Suprapubic skin (tissue), 4 donors: ENCODE results near the gene PHOSPHO1. TPM values are rescaled to one million over a fixed set of nuclear protein-coding genes. Genes with fewer than 3 reads are reported as not detected.
"Not testable (repeated sequence)": the region's sequence is repeated elsewhere in the genome, so short reads cannot be mapped to it uniquely, and the experiment has no call there.

Experiments used
- DNase-seq, 2 donors: peaks; one replicate each; pipeline ENCODE4 v3.0.0-alpha.2; 2019; ENCODE audit warnings: low spot score in 2 of 2
- H3K27ac ChIP-seq: fragments of 200-600 bp; sonication (generic); one replicate; pipeline ENCODE4 v1.5.1; 2019
- H3K27me3 ChIP-seq: fragments of 200-600 bp; sonication (generic); one replicate; pipeline ENCODE4 v1.5.1; 2019
- H3K36me3 ChIP-seq: fragments of 200-600 bp; sonication (generic); one replicate; pipeline ENCODE4 v1.5.1; 2019
- H3K4me1 ChIP-seq: fragments of 200-600 bp; sonication (generic); one replicate; pipeline ENCODE4 v1.5.1; 2019
- H3K4me3 ChIP-seq: fragments of 200-600 bp; sonication (generic); one replicate; pipeline ENCODE4 v1.5.1; 2019; ENCODE audit warnings: mild to moderate bottlenecking
- H3K9me3 ChIP-seq: fragments of 200-600 bp; sonication (generic); one replicate; pipeline ENCODE4 v1.5.1; 2019
- CTCF ChIP-seq, 2 donors: fragments of 200-600 bp in 1 of 2; fragments of 450-650 bp in 1 of 2; sonication (generic) in 1 of 2; IDR thresholded peaks; one replicate each; pipeline ENCODE4 v1.5.1; 2016 to 2019; ENCODE audit warnings: antibody characterized with exemption in 2 of 2, mild to moderate bottlenecking in 1 of 2, moderate library complexity in 1 of 2
- EP300 ChIP-seq: sonication (generic); formaldehyde crosslinking; IDR thresholded peaks from one replicate; pipeline ENCODE4 v1.6.1; 2017; ENCODE audit warnings: antibody characterized with exemption
- POLR2A ChIP-seq, 2 donors: fragments of 450-650 bp; IDR thresholded peaks; one replicate each; pipeline ENCODE4 v1.6.1; 2017; ENCODE audit warnings: antibody characterized with exemption in 2 of 2, mild to moderate bottlenecking in 2 of 2, moderate library complexity in 2 of 2
- POLR2AphosphoS5 ChIP-seq, 3 donors: sonication (generic); formaldehyde crosslinking; IDR thresholded peaks; one replicate each; pipeline ENCODE4 v1.6.1; 2017; ENCODE audit warnings: antibody characterized with exemption in 3 of 3
- WGBS: methylation state at CpG from one replicate; pipeline ENCODE4 v1.1.5; 2018; 5-methylcytosine and 5-hydroxymethylcytosine counted together
- total RNA-seq, 4 donors: library from RNA; depleted of rRNA; stranded (reverse); fragments of >200 nt; gene quantifications; one replicate each; pipeline ENCODE4 v1.1.0, GENCODE V29; 2016

The PHOSPHO1 gene
- under 1 TPM in 2 of 4 donors, not detected in 2; 0.70 to 0.79 TPM for total RNA-seq

GRCh38 chr17:49230636-49231562, at the start of gene PHOSPHO1:
TSS of gene PHOSPHO1 (minus strand) at chr17:49230787. CDS start at chr17:49226691, 4,096 bp downstream.
- Histone ChIP-seq H3K27me3 (peaks cover 39% of the 10 kb centered on the region), H3K27ac (no peak within 1 kb of the TSS), H3K36me3 (no peaks in the 10 kb centered on the region), H3K4me1 (peaks cover 17% of the 10 kb centered on the region), H3K4me3 (peak within 1 kb of the TSS; percentile 53), H3K9me3 (no peaks in the 10 kb centered on the region)
- WGBS, result 9% methylated on average over 41 of the region's 58 CpGs
- peak; percentile 84 for DNase-seq
- TF ChIP-seq POLR2AphosphoS5 (IDR thresholded peaks at IDR 0.05), result no peak
- TF ChIP-seq CTCF (IDR thresholded peaks at IDR 0.05), result no peak
- TF ChIP-seq EP300, result no peak
- no peak for TF ChIP-seq POLR2A (IDR thresholded peaks at IDR 0.05)

DNA sequence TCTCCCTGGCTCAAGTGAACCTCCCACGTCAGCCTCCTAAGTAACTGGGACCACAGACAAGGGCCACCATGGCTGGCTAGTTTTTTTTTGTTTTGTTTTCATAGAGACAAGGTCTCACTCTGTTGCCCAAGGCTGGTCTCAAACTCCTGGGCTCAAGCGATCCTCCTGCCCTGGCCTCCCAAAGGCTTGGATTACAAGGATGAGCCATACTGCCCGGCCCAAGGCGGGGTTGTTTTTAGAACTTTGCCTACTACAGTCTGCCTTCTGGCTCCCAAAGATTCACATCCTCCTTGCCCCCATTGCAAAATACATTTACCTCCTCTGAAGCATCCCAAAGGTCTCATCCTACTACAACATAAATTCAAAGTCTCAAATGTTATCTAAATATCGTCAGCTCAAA, 49.5 kb upstream of the PHOSPHO1 start:
- DNase-seq, result peak in 1 of 2 donors; percentile 16
- H3K27me3 ChIP-seq, result no peaks in the 10 kb centered on the region
- H3K27ac ChIP-seq, result no peak overlapping the region
- H3K4me1 ChIP-seq, result no peaks in the 10 kb centered on the region
- no peak for TF ChIP-seq POLR2AphosphoS5 (IDR thresholded peaks at IDR 0.05)
- no peak for TF ChIP-seq CTCF (IDR thresholded peaks at IDR 0.05)
- TF ChIP-seq EP300, result no peak
- TF ChIP-seq POLR2A (IDR thresholded peaks at IDR 0.05), result no peak
- no peak overlapping the region for H3K4me3 ChIP-seq
- WGBS, result 85% methylated on average over 5 of the region's 5 CpGs
- no peaks in the 10 kb centered on the region for H3K9me3 ChIP-seq
- no peaks in the 10 kb centered on the region for H3K36me3 ChIP-seq

DNA sequence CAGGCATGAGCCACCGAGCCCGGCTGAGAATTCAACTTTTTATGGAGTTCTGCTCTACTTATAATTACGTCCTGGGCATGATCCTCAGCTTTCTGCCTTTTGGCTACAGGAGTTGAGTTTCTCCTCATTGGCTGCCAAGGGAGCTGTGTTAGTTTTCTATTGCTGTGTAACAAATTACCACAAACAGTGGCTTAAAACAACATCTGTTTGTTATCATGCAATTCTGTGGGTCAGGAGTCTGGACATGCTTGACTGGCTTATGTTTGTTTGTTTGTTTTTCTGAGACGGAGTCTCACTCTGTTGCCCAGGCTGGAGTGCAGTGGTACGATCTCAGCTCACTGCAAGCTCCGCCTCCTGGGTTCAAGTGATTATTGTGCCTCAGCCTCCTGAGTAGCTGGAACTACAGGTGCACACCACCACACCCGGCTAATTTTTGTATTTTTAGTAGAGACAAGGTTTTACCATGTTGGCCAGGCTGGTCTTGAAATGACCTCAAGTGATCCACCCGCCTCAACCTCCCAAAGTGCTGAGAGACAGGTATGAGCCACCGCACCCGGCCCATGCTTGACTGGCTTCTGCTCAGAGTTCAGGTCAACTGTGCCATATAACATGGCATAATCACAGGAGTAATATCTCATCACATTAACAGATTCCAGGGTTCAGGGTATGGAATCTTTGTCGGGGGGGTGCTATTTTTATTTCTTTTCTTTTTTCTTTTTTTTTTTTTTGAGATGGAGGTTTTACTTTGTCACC, 48.9 kb upstream of the PHOSPHO1 start:
- not testable (repeated sequence) for H3K9me3 ChIP-seq, H3K36me3 ChIP-seq, H3K4me1 ChIP-seq, H3K27ac ChIP-seq, H3K4me3 ChIP-seq, H3K27me3 ChIP-seq
- 78% methylated on average over 11 of the region's 11 CpGs for WGBS
- peak in 1 of 2 donors; percentile 28 for DNase-seq

GRCh38 chr17:49278076-49278475, 47.5 kb upstream of the PHOSPHO1 start:
- WGBS, result 49% methylated on average over 3 of the region's 3 CpGs
- DNase-seq, result peak in 1 of 2 donors; percentile 69

DNA sequence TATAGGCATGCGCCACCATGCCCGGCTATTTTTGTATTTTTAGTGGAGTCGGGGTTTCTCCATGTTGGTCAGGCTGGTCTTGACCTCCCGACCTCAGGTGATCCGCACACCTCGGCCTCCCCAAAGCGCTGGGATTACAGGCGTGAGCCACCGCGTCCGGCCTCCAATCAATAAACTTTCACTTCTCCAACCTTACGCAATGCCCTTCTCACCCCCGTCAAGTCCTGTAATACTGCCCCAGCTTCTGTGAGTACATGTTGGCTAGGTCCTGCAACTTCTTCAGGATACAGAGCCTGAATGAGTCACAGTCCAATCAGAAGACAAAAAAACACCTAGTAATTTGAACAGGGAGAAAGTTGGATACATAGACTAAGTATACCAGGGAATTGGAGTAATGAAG, 47.1 kb upstream of the PHOSPHO1 start:
- H3K36me3 ChIP-seq, result no peaks in the 10 kb centered on the region
- no peaks in the 10 kb centered on the region for H3K27me3 ChIP-seq
- no peak overlapping the region for H3K27ac ChIP-seq
- 94% methylated on average over 13 of the region's 13 CpGs for WGBS
- no peaks in the 10 kb centered on the region for H3K4me1 ChIP-seq
- TF ChIP-seq EP300, result no peak
- TF ChIP-seq POLR2A (IDR thresholded peaks at IDR 0.05), result no peak
- no peak for TF ChIP-seq CTCF (IDR thresholded peaks at IDR 0.05)
- TF ChIP-seq POLR2AphosphoS5 (IDR thresholded peaks at IDR 0.05), result no peak
- H3K4me3 ChIP-seq, result no peak overlapping the region
- peak in 1 of 2 donors; percentile 18 for DNase-seq
- no peaks in the 10 kb centered on the region for H3K9me3 ChIP-seq

More at GRCh38 chr17:49278076-49278475, 47.5 kb upstream of the PHOSPHO1 start:
- H3K27ac ChIP-seq, result no peak overlapping the region
- H3K9me3 ChIP-seq, result no peaks in the 10 kb centered on the region
- no peaks in the 10 kb centered on the region for H3K27me3 ChIP-seq
- TF ChIP-seq POLR2A (IDR thresholded peaks at IDR 0.05), result no peak
- TF ChIP-seq POLR2AphosphoS5 (IDR thresholded peaks at IDR 0.05), result no peak
- no peak for TF ChIP-seq EP300
- no peak for TF ChIP-seq CTCF (IDR thresholded peaks at IDR 0.05)
- no peak overlapping the region for H3K4me3 ChIP-seq
- H3K4me1 ChIP-seq, result no peaks in the 10 kb centered on the region
- H3K36me3 ChIP-seq, result no peaks in the 10 kb centered on the region

DNA sequence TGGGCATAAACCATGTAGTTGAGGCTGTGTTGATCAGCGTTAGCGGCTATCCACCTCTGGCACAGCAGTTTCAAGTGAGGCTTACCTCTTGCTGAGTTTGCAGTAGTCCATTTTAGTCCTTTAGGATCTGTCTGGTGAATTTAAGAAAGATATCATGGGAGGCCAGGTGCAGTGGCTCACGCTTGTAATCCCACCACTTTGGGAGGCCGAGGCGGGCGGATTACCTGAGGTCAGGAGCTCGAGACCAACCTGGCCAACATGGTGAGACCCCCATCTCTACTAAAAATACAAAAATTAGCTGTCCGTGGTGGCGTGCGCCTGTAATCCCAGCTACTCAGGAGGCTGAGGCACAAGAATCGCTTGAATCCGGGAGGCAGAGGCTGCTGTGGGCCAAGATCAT, 45.4 kb upstream of the PHOSPHO1 start:
- H3K4me1 ChIP-seq, H3K27ac ChIP-seq, H3K9me3 ChIP-seq, H3K36me3 ChIP-seq, DNase-seq, H3K27me3 ChIP-seq, H3K4me3 ChIP-seq: not testable (repeated sequence)
- 94% methylated on average over 12 of the region's 12 CpGs for WGBS
